B cell (primary cell): ENCODE data around the gene TMEM229A.
"Not testable (repeated sequence)": the region's sequence is repeated elsewhere in the genome, so short reads cannot be mapped to it uniquely, and the experiment has no call there.

ENCODE experiments used
- CTCF ChIP-seq: fragments of 200-600 bp; IDR thresholded peaks from one replicate; pipeline ENCODE4 v1.8.0; 2022; ENCODE audit warnings: antibody characterized with exemption, mild to moderate bottlenecking
- EZH2 ChIP-seq: IDR thresholded peaks from 2 replicates; pipeline ENCODE4 v1.6.1; 2012; ENCODE audit warnings: borderline replicate concordance, low read depth, mild to moderate bottlenecking, moderate library complexity, low read length; ENCODE audit not compliant: insufficient read depth, poor library complexity, severe bottlenecking

- not testable (repeated sequence) for TF ChIP-seq CTCF, EZH2
These were observed 5.0 kb upstream of the TMEM229A start for GRCh38 chr7:124037902-124038301.
